Fibroblast of skin of left quadriceps (primary cell): ENCODE data around the gene HKDC1.

Experiments used
- DNase-seq, 2 experiments: peaks; one replicate each; pipeline ENCODE4 v3.0.0-alpha.2; 2013; ENCODE audit warnings: low read depth in 2 of 2

The HKDC1 gene

GRCh38 chr10:69216577-69217118 lies 3.5 kb upstream of the HKDC1 start:
- no peak for DNase-seq

GRCh38 chr10:69217119-69217754 lies 2.9 kb upstream of the HKDC1 start:
- DNase-seq = peak; percentile 84 to 85

DNA sequence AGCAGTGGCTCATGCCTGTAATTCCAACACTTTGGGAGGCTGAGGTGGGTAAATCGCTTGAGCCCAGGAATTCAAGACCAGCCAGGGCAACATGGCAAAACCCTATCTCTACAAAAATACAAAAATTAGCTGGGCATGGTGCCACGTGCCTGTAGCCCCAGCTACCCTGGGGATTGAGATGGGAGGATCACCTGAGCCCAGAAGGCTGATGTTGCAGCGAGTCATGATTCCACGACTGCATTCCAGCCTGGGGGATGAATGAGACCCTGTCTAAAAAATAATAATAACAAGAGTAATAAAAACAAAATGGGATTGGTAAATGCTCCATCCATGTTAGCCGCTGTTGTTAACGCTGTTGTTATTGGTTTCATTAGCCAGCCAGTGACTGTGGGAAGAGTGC lies 1.3 kb upstream of the HKDC1 start:
- DNase-seq = no peak

DNA sequence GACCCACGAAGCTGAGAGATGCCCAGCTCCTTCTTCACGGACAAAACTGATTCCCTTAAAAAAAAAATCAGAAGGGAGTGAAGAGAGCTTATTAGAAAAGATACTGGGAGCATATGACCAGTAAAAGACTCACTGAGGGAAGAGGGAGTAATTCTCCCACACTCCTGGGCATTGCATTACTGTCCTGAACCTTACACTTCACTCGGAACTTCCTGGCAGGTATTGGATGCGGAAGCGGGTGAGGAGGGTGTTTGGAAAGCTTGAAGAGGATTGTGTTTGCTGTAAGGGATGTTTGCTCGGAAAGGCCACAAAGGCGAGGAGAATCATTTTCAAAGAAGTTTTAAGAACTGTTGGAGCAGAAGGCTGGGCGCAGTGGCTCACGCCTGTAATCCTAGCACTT lies 375 bp downstream of the HKDC1 start:
- no peak for DNase-seq

DNA sequence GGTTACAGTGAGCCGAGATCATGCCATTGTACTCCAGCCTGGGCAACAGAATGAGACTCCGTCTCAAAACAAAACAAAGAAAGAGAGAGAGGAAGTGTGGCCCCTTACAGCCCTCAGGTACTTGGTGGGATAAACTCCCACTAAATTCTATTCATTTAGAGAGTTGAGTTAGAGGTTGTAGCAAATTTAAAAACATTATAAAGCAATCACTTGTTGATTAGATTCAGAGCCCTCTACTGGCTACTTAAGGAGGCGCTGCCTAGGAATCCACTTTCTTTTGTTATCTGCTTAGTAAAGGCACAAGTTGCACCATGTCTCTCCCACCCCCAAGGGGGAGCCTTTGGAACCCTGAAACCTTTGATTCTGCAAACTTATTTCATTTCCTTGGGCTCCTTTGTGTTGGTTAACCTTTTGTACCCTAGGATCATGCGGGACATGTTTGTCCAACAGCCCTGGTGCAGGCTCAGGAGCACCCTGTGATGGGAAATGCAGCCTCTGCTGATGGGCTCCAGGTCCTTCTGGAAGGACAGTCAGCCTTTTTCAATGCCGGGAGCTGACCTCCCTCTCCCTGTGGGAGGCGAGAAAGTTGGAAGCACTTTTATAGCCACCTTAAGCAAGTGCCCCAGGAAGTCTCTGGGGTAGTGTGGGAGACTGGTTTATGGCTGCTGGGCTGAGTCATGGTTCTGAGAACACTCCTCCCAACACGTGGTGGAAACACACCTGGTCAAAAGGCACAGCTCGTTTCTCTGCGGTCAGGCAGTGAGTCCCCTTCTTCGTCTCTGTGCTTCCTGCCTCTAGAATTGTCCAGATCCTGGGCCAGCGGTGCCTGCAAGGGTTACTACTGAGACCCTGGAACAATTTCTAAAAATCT lies 2.3 kb downstream of the HKDC1 start:
- DNase-seq = peak in 1 of 2 experiments; percentile 42

DNA sequence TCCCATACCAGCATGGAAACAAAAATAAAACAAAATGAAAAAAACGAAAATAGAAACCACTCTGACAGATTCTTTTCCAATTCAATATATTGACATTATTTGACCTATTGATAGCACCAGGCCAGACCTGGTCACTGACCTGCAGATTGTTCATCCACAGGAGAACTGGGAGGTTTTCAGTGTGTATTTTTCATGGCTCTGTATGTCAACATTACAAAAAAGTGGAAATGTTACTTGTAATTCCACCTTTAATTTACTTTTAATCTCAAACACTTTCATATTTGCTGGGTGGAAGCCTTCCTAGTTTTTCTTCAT lies 2.9 kb downstream of the HKDC1 start:
- no peak for DNase-seq

GRCh38 chr10:69224862-69225657 lies 4.9 kb downstream of the HKDC1 start:
- DNase-seq = no peak

DNA sequence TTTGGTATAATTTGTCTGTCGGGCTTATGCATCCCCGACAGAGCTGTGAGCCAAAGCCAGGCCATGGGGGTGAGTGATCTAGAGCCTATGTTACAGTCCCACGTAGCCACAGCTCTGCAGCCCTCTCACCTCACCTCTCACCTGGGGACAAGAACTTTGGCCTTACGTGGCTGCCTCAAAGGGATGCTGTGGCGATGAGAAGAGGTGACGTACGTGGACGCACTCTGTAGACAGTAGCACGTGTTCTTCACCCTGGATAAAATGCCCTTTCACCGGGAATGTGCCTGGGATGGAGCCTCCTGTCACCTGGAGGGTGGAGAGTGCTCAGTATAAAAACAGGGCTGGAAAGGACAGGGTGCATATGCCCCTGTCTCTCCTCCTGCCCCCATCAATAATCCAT lies 5.5 kb downstream of the HKDC1 start:
- DNase-seq = no peak

GRCh38 chr10:69226919-69227450 lies 6.9 kb downstream of the HKDC1 start:
- DNase-seq = no peak

DNA sequence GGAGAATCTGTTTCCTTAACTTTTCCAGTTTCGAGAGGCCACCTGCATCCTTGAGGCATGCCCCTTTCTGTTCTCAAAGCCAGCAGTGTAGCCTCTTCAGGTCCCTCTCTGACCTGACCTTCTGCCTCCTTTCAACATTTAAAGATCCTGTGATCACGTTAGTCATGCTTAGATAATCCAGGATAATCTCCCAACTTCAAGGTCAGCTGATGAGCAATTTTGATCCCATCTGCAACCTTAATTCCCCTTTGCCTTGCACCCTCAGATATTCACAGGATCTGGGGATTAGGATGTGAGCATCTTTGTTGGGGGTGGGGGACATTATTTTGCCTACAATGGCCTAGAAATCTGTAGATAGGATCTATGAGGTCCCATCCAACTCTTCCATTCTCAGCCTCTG lies 8.0 kb downstream of the HKDC1 start:
- no peak for DNase-seq

DNA sequence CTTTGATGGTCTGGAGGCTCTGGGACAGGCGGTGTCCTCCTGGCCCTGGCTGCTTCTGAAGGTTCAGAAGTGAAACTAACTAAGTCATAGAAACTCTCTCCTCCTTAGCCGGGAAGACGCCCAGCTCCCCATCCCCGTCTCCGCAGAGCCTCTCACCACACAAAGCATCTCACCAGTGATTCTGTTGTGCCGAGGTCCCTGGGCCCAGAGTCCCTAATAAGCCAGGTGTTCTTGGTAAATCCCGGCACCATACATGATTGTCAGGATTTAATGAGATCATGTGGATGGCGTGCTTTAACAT lies 9.4 kb downstream of the HKDC1 start:
- no peak for DNase-seq

- DNase-seq = no peak
Measured at GRCh38 chr10:69230128-69230527, 10.0 kb downstream of the HKDC1 start.

GRCh38 chr10:69232252-69232651 lies 12.1 kb downstream of the HKDC1 start:
- DNase-seq = peak in 1 of 2 experiments; percentile 38

DNA sequence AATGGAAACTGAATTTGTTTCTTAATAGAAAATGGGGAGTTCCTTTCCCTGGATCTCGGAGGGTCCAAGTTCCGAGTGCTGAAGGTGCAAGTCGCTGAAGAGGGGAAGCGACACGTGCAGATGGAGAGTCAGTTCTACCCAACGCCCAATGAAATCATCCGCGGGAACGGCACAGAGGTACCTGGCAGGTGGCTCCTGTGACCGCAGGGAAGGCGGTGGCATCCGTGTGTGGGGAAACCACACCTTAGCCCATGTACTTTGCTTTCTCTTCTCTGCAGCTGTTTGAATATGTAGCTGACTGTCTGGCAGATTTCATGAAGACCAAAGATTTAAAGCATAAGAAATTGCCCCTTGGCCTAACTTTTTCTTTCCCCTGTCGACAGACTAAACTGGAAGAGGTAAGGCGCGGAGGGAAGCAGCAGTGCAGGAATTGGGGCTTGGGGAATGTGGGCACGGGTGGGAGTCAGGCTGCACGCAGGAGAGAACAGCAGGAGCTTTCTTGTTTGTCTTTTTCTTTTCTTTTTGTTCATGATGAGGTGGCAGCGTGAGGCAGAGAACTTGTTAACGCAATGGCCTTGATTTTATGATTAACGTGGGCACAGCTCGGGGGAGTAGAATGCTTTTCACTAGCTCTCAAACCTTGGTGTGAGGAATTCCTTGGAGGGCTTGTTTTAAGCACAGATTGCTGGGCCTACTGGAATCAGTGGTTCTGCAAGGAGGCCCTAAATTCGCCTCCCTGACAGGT lies 12.8 kb downstream of the HKDC1 start:
- no peak for DNase-seq

- no peak for DNase-seq
Measured at GRCh38 chr10:69234447-69234846, 14.3 kb downstream of the HKDC1 start.

DNA sequence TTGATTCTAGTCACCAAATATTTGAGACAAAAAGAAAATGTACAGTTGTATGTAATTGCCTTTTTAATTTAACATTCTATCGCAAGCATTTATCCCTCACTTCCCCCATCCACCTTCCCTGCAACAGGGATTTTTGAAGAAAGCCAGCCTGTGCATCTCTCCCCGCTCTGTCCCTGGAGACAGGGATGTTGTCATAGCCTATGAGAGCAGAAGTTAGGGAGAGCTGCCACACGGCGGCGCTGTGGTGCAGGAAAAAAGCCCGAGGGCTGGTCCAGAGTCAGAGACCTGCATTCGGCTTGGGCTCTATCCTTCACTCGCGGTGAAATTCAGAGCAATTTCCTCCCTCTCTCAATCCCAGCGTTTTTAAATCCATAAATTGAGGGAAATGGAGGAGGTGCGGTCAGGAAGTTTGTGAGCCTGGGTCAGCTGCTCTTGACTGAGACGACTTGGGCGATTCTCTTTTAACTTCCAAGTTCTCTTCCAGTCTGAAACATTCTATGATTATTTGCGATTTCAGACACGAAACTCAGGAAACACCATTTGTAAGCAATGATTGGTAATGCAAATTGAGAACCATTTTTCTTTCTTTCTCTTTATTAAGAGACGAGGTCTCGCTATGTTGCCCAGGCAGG lies 17.5 kb downstream of the HKDC1 start:
- DNase-seq = peak; percentile 45 to 63

- no peak for DNase-seq
Measured at GRCh38 chr10:69239136-69239535, 19.0 kb downstream of the HKDC1 start.

DNA sequence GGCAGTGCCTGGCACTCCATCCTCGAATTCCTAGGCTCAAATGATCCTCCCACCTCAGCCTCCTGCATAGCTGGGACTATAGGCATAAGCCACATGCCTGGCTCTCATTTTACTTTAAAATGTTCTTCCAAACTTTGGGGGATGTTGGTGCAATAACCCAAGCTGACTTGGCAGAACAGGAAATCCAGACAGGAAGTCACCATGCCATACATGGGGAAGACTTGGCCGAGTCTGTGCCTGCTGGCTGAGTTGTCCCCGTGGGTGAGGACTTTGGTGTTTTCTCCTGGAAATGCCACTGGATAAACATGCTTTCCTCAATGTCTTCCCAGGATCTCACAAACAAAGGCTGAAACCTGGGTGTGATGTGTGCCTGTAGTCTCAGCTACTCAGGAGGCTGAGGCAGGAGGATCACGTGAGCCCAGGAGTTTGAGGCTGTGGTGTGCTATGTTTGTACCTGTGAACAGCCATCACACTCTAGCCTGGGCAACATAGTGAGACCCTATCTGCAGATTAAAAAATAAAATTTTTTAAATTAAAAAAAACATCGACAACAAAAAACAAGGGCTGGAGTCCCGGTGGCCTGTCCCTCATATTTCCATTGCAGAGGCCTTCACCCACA lies 19.8 kb downstream of the HKDC1 start:
- no peak for DNase-seq

- no peak for DNase-seq
Measured at GRCh38 chr10:69240455-69240854, 20.3 kb downstream of the HKDC1 start.

GRCh38 chr10:69241575-69241974 lies 21.4 kb downstream of the HKDC1 start:
- DNase-seq = no peak
